K562 (cell line): Measurements from ENCODE around the gene FASTK. TPM values are rescaled to one million over a fixed set of nuclear protein-coding genes. Genes with fewer than 3 reads are reported as not detected.
A peak's percentile ranks its signal among the peaks of the same experiment; 100 is the strongest.

ENCODE experiments used
- JUN ChIP-seq, 2 experiments: sonication (generic) in 1 of 2; formaldehyde crosslinking in 1 of 2; IDR thresholded peaks; 2 replicates each; pipeline versions ENCODE4 v1.6.1 to v1.8.0; 2012 to 2022; ENCODE audit warnings: borderline replicate concordance in 2 of 2, mild to moderate bottlenecking in 2 of 2, improper control_type of control experiment in 1 of 2, low read depth in 1 of 2, low read length in 1 of 2, missing genetic modification reagents in 1 of 2
- KDM1A ChIP-seq, 2 experiments: fragments of 450-650 bp; IDR thresholded peaks; 2 replicates each; pipeline ENCODE4 v1.6.1; 2016; ENCODE audit warnings: mild to moderate bottlenecking in 2 of 2
- PHB2 ChIP-seq: fragments of 450-650 bp; IDR thresholded peaks from 2 replicates; pipeline ENCODE4 v1.6.1; 2017; ENCODE audit warnings: low read depth
- WHSC1 ChIP-seq: IDR thresholded peaks from one replicate; pipeline ENCODE4 v1.6.1; 2012; ENCODE audit warnings: low read length, control low read depth, inconsistent platforms
- ZNF766 ChIP-seq: fragments of 200-800 bp; sonication (Bioruptor generic); conservative IDR thresholded peaks from 2 replicates; pipeline ENCODE4 v1.6.1; 2016; ENCODE audit warnings: missing genetic modification characterization, missing compliant biosample characterization
- polyA plus RNA-seq, 8 experiments: library from polyadenylated mRNA; depleted of rRNA in 4 of 8; stranded (reverse) in 5 of 8; unstranded in 3 of 8; fragments of >200 nt; fragmentation: Nextera tagmentation in 2 of 8; fragmentation: Illumina TruSeq in 1 of 8; extraction: Ambion mirVana in 2 of 8; extraction: Trizol in 1 of 8; gene quantifications; 2 replicates each; pipeline versions ENCODE4 v1.2.1 to v1.2.3, GENCODE V29; 2011 to 2014; ENCODE audit warnings: inconsistent platforms in 1 of 8, missing spikeins in 1 of 8
- total RNA-seq, 7 experiments: library from RNA; depleted of rRNA in 6 of 7; stranded (reverse); fragments of >200 nt in 6 of 7; fragmentation: Illumina TruSeq in 2 of 7; extraction: Trizol in 2 of 7; gene quantifications; 2 replicates each; pipeline versions ENCODE4 v1.2.1 to v1.2.3, GENCODE V29; 2011 to 2021; ENCODE audit warnings: low replicate concordance in 1 of 7
- TF ChIP-seq, protein P1 (sequence below), 2 experiments: fragments of 450-650 bp; IDR thresholded peaks; 2 replicates each; pipeline ENCODE4 v1.6.1; 2016; ENCODE audit warnings: mild to moderate bottlenecking in 2 of 2, borderline replicate concordance in 1 of 2, low read depth in 1 of 2, moderate library complexity in 1 of 2
- TF ChIP-seq, protein P2 (sequence below): IDR thresholded peaks from 2 replicates; pipeline ENCODE4 v1.6.1; 2012; ENCODE audit warnings: low read depth, low read length, improper control_type of control experiment, borderline replicate concordance
- TF ChIP-seq, protein P3 (sequence below): fragments of 250-450 bp; sonication (Bioruptor Pico); IDR thresholded peaks from 2 replicates; pipeline ENCODE4 v1.4.0; 2020; ENCODE audit warnings: mild to moderate bottlenecking, moderate library complexity, borderline replicate concordance
- TF ChIP-seq, protein P4 (sequence below), 2 experiments: IDR thresholded peaks; 2 replicates each; pipeline ENCODE4 v1.6.1; 2011; ENCODE audit warnings: borderline replicate concordance in 1 of 2, control low read depth in 1 of 2, low read depth in 1 of 2, low read length in 1 of 2, mild to moderate bottlenecking in 1 of 2, mixed read lengths in 1 of 2, moderate library complexity in 1 of 2; ENCODE audit not compliant: insufficient read depth in 1 of 2, insufficient read length in 1 of 2, poor library complexity in 1 of 2, severe bottlenecking in 1 of 2; ENCODE audit errors: extremely low read depth in 1 of 2

FASTK gene
- total and polyA plus RNA-seq, 9 of the 15 experiments (the other 6 are each of a cell fraction or from before 2014, with no cell fraction given) = 0.51 to 150 (median 48.2) TPM

DNA sequence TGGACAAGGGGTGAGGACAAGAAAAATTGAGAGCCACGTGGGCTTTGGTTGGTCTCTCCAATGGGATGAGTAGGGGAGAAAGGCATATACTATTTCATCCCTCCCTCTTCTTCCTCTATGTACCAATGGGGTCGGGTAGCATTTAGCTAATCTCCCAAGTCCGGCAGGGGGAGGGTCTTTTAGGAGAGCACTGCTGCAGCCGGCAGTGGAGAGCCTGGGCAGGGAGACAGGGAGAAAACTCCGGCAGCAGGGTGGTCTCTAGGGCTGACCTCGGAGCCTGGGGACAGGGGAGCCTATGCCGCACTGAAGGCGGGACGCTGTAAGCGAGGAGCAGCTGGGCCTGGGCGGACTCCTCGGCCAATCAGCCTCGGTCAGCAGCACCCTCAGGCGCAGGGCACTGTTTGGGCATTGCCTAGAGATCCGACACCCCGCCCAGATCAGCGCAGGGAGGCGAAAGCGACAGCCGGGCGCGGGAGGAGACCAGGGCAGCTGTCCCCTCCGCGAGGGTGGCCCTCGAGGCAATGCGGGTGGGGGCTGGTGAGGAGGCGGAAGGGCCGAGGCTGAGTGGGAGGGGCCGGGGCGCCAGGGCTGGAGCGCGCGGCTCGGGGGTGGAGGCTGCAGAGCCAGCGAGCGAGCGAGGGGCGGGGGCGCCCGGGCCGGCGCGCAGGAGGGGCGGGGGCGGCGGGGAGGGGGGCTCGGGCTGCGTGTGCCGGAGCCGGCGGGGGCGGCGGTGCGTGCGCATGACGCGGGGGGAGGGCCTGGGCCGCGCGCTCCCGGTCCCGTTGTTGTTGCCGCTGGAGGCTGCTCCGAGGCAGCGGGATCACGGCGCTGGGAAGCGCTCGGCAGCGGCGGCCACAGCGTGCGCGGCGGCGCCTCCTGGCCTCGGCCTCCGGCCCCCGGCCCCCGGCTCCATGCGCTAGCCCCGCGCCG is 5.3 kb upstream of the FASTK start, which contains the start of gene AGAP3 (continued):
- TF ChIP-seq, protein P1, sequence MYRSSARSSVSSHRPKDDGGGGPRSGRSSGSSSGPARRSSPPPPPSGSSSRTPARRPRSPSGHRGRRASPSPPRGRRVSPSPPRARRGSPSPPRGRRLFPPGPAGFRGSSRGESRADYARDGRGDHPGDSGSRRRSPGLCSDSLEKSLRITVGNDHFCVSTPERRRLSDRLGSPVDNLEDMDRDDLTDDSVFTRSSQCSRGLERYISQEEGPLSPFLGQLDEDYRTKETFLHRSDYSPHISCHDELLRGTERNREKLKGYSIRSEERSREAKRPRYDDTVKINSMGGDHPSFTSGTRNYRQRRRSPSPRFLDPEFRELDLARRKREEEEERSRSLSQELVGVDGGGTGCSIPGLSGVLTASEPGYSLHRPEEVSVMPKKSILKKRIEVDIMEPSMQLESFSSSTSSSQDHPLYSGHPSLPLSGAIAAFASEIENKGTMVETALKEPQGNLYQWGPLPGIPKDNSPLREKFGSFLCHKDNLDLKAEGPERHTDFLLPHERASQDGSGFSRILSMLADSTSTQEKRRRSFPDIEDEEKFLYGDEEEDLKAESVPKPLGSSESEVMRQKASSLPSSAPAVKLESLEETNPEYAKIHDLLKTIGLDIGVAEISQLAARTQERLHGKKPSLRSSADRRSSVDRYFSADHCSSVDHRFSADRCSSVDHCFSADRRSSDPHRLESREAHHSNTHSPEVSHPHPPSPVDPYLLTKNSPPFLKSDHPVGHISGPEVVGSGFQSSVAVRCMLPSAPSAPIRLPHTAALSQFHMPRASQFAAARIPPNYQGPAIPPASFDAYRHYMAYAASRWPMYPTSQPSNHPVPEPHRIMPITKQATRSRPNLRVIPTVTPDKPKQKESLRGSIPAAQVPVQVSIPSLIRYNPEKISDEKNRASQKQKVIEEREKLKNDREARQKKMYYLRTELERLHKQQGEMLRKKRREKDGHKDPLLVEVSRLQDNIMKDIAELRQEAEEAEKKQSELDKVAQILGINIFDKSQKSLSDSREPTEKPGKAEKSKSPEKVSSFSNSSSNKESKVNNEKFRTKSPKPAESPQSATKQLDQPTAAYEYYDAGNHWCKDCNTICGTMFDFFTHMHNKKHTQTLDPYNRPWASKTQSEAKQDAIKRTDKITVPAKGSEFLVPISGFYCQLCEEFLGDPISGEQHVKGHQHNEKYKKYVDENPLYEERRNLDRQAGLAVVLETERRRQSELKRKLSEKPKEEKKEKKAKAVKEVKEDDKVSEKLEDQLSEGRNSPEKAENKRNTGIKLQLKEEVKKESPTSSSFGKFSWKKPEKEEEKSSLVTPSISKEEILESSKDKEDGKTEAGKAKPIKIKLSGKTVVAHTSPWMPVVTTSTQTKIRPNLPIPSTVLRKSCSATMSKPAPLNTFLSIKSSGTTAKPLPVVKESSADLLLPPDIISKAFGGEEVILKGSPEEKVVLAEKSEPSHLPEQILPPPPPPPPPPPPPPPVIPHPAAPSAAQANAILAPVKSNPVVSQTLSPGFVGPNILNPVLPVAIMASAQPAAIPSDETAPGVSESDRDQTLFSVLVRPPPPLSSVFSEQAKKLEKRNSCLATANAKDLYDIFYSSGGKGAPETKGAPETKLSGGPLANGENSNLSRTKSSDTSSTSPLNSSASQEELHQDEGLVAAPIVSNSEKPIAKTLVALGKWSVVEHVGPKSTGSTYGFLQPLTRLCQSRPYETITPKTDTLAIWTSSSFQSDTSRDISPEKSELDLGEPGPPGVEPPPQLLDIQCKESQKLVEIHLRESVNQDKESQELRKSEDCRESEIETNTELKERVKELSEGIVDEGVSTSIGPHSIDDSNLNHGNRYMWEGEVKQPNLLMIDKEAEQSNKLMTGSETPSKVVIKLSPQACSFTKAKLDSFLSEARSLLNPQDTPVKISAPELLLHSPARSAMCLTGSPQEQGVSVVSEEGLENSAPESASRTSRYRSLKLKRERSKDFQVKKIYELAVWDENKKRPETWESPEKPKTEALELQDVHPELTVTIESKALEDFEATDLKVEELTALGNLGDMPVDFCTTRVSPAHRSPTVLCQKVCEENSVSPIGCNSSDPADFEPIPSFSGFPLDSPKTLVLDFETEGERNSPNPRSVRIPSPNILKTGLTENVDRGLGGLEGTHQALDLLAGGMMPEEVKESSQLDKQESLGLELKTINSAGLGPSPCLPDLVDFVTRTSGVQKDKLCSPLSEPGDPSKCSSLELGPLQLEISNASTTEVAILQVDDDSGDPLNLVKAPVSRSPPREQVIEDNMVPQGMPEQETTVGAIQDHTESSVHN (IDR thresholded peaks at IDR 0.05; ENCODE audit: borderline replicate concordance in 1 of 2, low read depth in 1 of 2) = no peak
- TF ChIP-seq, protein P2, sequence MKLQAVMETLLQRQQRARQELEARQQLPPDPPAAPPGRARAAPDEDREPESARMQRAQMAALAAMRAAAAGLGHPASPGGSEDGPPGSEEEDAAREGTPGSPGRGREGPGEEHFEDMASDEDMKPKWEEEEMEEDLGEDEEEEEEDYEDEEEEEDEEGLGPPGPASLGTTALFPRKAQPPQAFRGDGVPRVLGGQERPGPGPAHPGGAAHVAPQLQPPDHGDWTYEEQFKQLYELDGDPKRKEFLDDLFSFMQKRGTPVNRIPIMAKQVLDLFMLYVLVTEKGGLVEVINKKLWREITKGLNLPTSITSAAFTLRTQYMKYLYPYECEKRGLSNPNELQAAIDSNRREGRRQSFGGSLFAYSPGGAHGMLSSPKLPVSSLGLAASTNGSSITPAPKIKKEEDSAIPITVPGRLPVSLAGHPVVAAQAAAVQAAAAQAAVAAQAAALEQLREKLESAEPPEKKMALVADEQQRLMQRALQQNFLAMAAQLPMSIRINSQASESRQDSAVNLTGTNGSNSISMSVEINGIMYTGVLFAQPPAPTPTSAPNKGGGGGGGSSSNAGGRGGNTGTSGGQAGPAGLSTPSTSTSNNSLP = no peak
- no peak for TF ChIP-seq PHB2
- no peak for TF ChIP-seq JUN (IDR thresholded peaks at IDR 0.05; ENCODE audit: borderline replicate concordance, low read depth, low read length)
- TF ChIP-seq JUN (CRISPR knock-in tag; IDR thresholded peaks at IDR 0.05; ENCODE audit: borderline replicate concordance) = 0 out of 2 replicates have a peak, but pooled peaks have one; percentile 55
- TF ChIP-seq, protein P3, sequence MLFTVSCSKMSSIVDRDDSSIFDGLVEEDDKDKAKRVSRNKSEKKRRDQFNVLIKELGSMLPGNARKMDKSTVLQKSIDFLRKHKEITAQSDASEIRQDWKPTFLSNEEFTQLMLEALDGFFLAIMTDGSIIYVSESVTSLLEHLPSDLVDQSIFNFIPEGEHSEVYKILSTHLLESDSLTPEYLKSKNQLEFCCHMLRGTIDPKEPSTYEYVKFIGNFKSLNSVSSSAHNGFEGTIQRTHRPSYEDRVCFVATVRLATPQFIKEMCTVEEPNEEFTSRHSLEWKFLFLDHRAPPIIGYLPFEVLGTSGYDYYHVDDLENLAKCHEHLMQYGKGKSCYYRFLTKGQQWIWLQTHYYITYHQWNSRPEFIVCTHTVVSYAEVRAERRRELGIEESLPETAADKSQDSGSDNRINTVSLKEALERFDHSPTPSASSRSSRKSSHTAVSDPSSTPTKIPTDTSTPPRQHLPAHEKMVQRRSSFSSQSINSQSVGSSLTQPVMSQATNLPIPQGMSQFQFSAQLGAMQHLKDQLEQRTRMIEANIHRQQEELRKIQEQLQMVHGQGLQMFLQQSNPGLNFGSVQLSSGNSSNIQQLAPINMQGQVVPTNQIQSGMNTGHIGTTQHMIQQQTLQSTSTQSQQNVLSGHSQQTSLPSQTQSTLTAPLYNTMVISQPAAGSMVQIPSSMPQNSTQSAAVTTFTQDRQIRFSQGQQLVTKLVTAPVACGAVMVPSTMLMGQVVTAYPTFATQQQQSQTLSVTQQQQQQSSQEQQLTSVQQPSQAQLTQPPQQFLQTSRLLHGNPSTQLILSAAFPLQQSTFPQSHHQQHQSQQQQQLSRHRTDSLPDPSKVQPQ (CRISPR knock-in tag) = no peak
- no peak for TF ChIP-seq KDM1A (IDR thresholded peaks at IDR 0.05)
- TF ChIP-seq WHSC1 = no peak
- TF ChIP-seq ZNF766 (CRISPR knock-in tag) = peak; percentile 64
- TF ChIP-seq, protein P4, sequence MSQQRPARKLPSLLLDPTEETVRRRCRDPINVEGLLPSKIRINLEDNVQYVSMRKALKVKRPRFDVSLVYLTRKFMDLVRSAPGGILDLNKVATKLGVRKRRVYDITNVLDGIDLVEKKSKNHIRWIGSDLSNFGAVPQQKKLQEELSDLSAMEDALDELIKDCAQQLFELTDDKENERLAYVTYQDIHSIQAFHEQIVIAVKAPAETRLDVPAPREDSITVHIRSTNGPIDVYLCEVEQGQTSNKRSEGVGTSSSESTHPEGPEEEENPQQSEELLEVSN (IDR thresholded peaks at IDR 0.05; ENCODE audit: borderline replicate concordance in 1 of 2, extremely low read depth in 1 of 2, insufficient read depth in 1 of 2, insufficient read length in 1 of 2, low read depth in 1 of 2, low read length in 1 of 2, poor library complexity in 1 of 2, severe bottlenecking in 1 of 2) = peak; percentile 61 to 76
